IMR-90 (cell line): ENCODE measurements around the gene CCDC136. TPM values are rescaled to one million over a fixed set of nuclear protein-coding genes. Genes with fewer than 3 reads are reported as not detected.

Experiments used
- ATAC-seq: fragments of 200-7000 bp; cut with Tn5 transposase; 2 replicates; pipeline ENCODE4 v1.9.1; 2020; ENCODE audit warnings: low read depth, mild to moderate bottlenecking, moderate library complexity
- BruUV-seq: library from RNA; stranded (reverse); fragments of 400-500 nt; replicated peaks from 2 replicates; lab custom pipeline; 2021; lab: Mats Ljungman, UMichigan
- CTCF ChIA-PET: fragments of 300-600 bp; formaldehyde crosslinking; extraction: SDS; loops from one replicate; lab custom pipeline; 2021; ENCODE audit warnings: antibody characterized with exemption; lab: Yijun Ruan, JAX
- POLR2A ChIA-PET: fragments of 300-600 bp; sonication (Branson Sonifier 250); formaldehyde crosslinking; loops from one replicate; lab custom pipeline; 2022; ENCODE audit warnings: antibody characterized with exemption; ENCODE audit not compliant: unreplicated experiment; lab: Charles Lee
- DNase-seq: peaks from one replicate; pipeline ENCODE4 v3.0.0; 2013
- H2AFZ ChIP-seq: replicated peaks from 2 replicates; pipeline ENCODE3; 2013; ENCODE audit warnings: low read length, mild to moderate bottlenecking; ENCODE audit not compliant: poor library complexity
- H2AK5ac ChIP-seq: 2 replicates; pipeline ENCODE4 v1.6.1; 2013; ENCODE audit warnings: low read depth, low read length, inconsistent platforms
- H2AK9ac ChIP-seq: replicated peaks from 2 replicates; pipeline ENCODE3; 2013; ENCODE audit warnings: mild to moderate bottlenecking, low read depth, low read length, moderate library complexity; ENCODE audit not compliant: poor library complexity
- H2BK120ac ChIP-seq: 2 replicates; pipeline ENCODE4 v1.6.1; 2013; ENCODE audit warnings: low read depth, low read length, inconsistent platforms
- H2BK15ac ChIP-seq: 3 replicates; pipeline ENCODE4 v1.6.1; 2013; ENCODE audit warnings: low read depth, low read length, inconsistent platforms
- H2BK20ac ChIP-seq: 2 replicates; pipeline ENCODE4 v1.6.1; 2013; ENCODE audit warnings: low read depth, mild to moderate bottlenecking, inconsistent platforms, low read length, moderate library complexity
- H2BK5ac ChIP-seq: 2 replicates; pipeline ENCODE4 v1.6.1; 2013; ENCODE audit warnings: mild to moderate bottlenecking, low read depth, low read length, inconsistent platforms; ENCODE audit not compliant: poor library complexity, severe bottlenecking
- H3K14ac ChIP-seq: replicated peaks from 2 replicates; pipeline ENCODE4 v1.6.1; 2013; ENCODE audit warnings: low read depth, low read length, inconsistent platforms
- H3K18ac ChIP-seq: 2 replicates; pipeline ENCODE4 v1.6.1; 2013; ENCODE audit warnings: low read depth, low read length, control low read depth
- H3K23ac ChIP-seq: 2 replicates; pipeline ENCODE4 v1.6.1; 2013; ENCODE audit warnings: low read depth, low read length, inconsistent platforms
- H3K27ac ChIP-seq: 2 replicates; pipeline ENCODE4 v1.5.1; 2013; ENCODE audit warnings: mild to moderate bottlenecking, control low read depth, low read length; ENCODE audit not compliant: insufficient read depth
- H3K27me3 ChIP-seq: 2 replicates; pipeline ENCODE4 v1.6.1; 2013; ENCODE audit warnings: low read length; ENCODE audit not compliant: control insufficient read depth, insufficient read depth
- H3K36me3 ChIP-seq: 2 replicates; pipeline ENCODE4 v1.6.1; 2013; ENCODE audit warnings: low read length, mixed read lengths; ENCODE audit not compliant: control insufficient read depth, insufficient read depth
- H3K4ac ChIP-seq: 2 replicates; pipeline ENCODE4 v1.6.1; 2013; ENCODE audit warnings: low read depth, low read length, inconsistent platforms
- H3K4me1 ChIP-seq: 2 replicates; pipeline ENCODE4 v1.6.1; 2013; ENCODE audit warnings: low read length, mixed read lengths; ENCODE audit not compliant: control insufficient read depth, insufficient read depth
- H3K4me2 ChIP-seq: 2 replicates; pipeline ENCODE4 v1.6.1; 2013; ENCODE audit warnings: low read depth, mild to moderate bottlenecking, control low read depth, low read length, moderate library complexity
- H3K4me3 ChIP-seq: 2 replicates; pipeline ENCODE4 v1.5.1; 2013; ENCODE audit warnings: low read depth, mild to moderate bottlenecking, control low read depth, low read length, moderate library complexity; ENCODE audit not compliant: insufficient read depth
- H3K56ac ChIP-seq: 2 replicates; pipeline ENCODE4 v1.6.1; 2013; ENCODE audit warnings: low read length, inconsistent platforms; ENCODE audit not compliant: insufficient read depth; ENCODE audit errors: extremely low read depth
- H3K79me1 ChIP-seq, 2 experiments: 2 replicates each; pipeline ENCODE4 v1.6.1; 2013; ENCODE audit warnings: low read length in 2 of 2, inconsistent platforms in 1 of 2, low read depth in 1 of 2
- H3K9ac ChIP-seq: 2 replicates; pipeline ENCODE4 v1.6.1; 2013; ENCODE audit warnings: low read depth, low read length, control low read depth
- H3K9me1 ChIP-seq: 2 replicates; pipeline ENCODE4 v1.6.1; 2013; ENCODE audit warnings: low read length, inconsistent platforms; ENCODE audit not compliant: insufficient read depth
- H3K9me3 ChIP-seq: 2 replicates; pipeline ENCODE4 v1.6.1; 2013; ENCODE audit warnings: low read length; ENCODE audit not compliant: control insufficient read depth, insufficient read depth
- H4K20me1 ChIP-seq: 2 replicates; pipeline ENCODE4 v1.6.1; 2013; ENCODE audit warnings: low read length, inconsistent platforms; ENCODE audit not compliant: insufficient read depth
- H4K5ac ChIP-seq: 2 replicates; pipeline ENCODE4 v1.6.1; 2013; ENCODE audit warnings: mild to moderate bottlenecking, low read depth, low read length, control low read depth
- H4K8ac ChIP-seq, 2 experiments: 2 replicates each; pipeline ENCODE4 v1.6.1; 2013; ENCODE audit warnings: low read depth in 2 of 2, low read length in 2 of 2, control low read depth in 1 of 2, inconsistent platforms in 1 of 2
- H4K91ac ChIP-seq: 2 replicates; pipeline ENCODE4 v1.6.1; 2013; ENCODE audit warnings: low read depth, low read length, inconsistent platforms; ENCODE audit not compliant: insufficient read depth
- CEBPB ChIP-seq: IDR thresholded peaks from 2 replicates; pipeline ENCODE4 v1.6.1; 2012; ENCODE audit warnings: low read depth, low read length, improper control_type of control experiment
- RAD21 ChIP-seq: IDR thresholded peaks from 2 replicates; pipeline ENCODE4 v1.6.1; 2012; ENCODE audit warnings: low read length, improper control_type of control experiment
- WGBS, 2 experiments: methylation state at CpG; one replicate each; pipeline versions ENCODE4 v1.1.5 to v1.1.7; 2013; ENCODE audit warnings: missing lambda C conversion rate in 2 of 2; ENCODE audit not compliant: insufficient read length in 1 of 2; ENCODE audit errors: extremely low coverage in 2 of 2; 5-methylcytosine and 5-hydroxymethylcytosine counted together
- dilution Hi-C: fragments of 300-500 bp; cut with HindIII; formaldehyde crosslinking; loops from one replicate; pipeline ENCODE4 v1.14.3; 2018; ENCODE audit warnings: low sequenced_read_pairs; ENCODE audit not compliant: unreplicated experiment
- in situ Hi-C: fragments of 300-500 bp; cut with MboI; formaldehyde crosslinking; loops from 3 replicates; pipeline ENCODE4 v1.14.3; 2019; ENCODE audit warnings: low sequenced_read_pairs, inconsistent platforms, mixed read lengths
- intact Hi-C: fragments of 100-400 bp; cut with micrococcal nuclease; formaldehyde crosslinking; loops from 2 replicates; pipeline ENCODE4 v1.10.0; 2022
- polyA plus RNA-seq, 3 experiments: library from polyadenylated mRNA; depleted of rRNA; stranded (reverse); fragments of >200 nt; gene quantifications; 2 replicates each; pipeline ENCODE4 v1.2.3, GENCODE V29; 2012; ENCODE audit warnings: low replicate concordance in 1 of 3
- total RNA-seq: library from RNA; depleted of rRNA; stranded (reverse); fragments of >200 nt; gene quantifications from 2 replicates; pipeline ENCODE4 v1.2.3, GENCODE V29; 2012

CCDC136 gene
- total and polyA plus RNA-seq, 2 of the 4 experiments (the other 2 are of a cell fraction) = 7.7 to 18.0 TPM

DNA sequence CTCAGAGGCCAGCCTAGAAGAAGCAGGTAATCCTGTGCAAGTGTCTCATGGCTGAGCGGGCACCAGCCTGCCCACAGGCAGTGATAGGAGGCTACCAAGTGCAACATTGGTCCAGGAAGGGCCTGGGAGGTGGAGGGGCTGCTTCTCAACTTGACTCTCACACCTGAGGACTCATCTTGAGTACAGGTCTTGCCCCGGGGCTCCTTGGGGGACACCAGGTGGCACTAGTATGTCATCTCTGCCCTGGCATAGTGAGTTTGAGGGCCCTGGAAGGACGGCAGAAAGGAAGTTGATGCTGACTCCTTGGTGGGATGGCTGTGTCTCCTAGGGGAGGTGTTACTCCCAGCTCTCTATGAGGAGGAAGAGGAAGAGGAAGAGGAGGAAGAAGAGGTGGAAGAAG, 2.3 kb downstream of the CCDC136 start:
- H3K9ac ChIP-seq = no peak overlapping the region
- H2AK5ac ChIP-seq = 0 out of 2 replicates have a peak overlapping the region, but pooled peaks have one; percentile 15
- no peak overlapping the region for H2AFZ ChIP-seq
- no peak overlapping the region for H3K4me2 ChIP-seq
- in situ Hi-C loops = no loop called here
- H3K9me1 ChIP-seq = peaks cover 2% of the 10 kb centered on the region; the same call in 1 of the 2 replicates
- no peak overlapping the region for H2BK15ac ChIP-seq
- ATAC-seq (no peak), DNase-seq (no peak)
- peaks cover 9% of the 10 kb centered on the region for H3K4me1 ChIP-seq
- no peak for TF ChIP-seq RAD21
- TF ChIP-seq CEBPB = no peak
- no peak overlapping the region for H3K4ac ChIP-seq
- H3K27me3 ChIP-seq = peaks cover 8% of the 10 kb centered on the region; the same call in 1 of the 2 replicates
- no peak overlapping the region for H2BK5ac ChIP-seq
- intact Hi-C loops = loop anchor here (5.0 kb wide), 1 partner anchor 33 kb away; no protein-coding TSS in a partner anchor
- H2BK120ac ChIP-seq = no peak overlapping the region
- H2AK9ac ChIP-seq = no peak overlapping the region
- no peak overlapping the region; the same call in 1 of the 2 replicates for H3K23ac ChIP-seq
- no peak overlapping the region for H3K14ac ChIP-seq
- no peak overlapping the region for H3K4me3 ChIP-seq
- no peaks in the 10 kb centered on the region for H4K20me1 ChIP-seq
- H3K9me3 ChIP-seq = no peaks in the 10 kb centered on the region
- peaks cover 6% of the 10 kb centered on the region for H3K36me3 ChIP-seq
- POLR2A ChIA-PET = no interaction called here
- H3K27ac ChIP-seq = no peak overlapping the region
- BruUV-seq = no TSS peak
- no peak overlapping the region for H4K8ac ChIP-seq
- 50% methylated on average over 1 of the region's 3 CpGs; no CpG with 5 or more reads in 1 of the 2 experiments for WGBS, 2 experiments
- H4K5ac ChIP-seq = no peak overlapping the region
- dilution Hi-C loops = no loop called here
- CTCF ChIA-PET = no interaction called here
- no peak overlapping the region for H4K91ac ChIP-seq
- no peak overlapping the region for H3K18ac ChIP-seq
- no peak overlapping the region for H3K56ac ChIP-seq
- peaks cover 0 to 13% of the 10 kb centered on the region in 2 experiments; a peak in 2 of 4 replicates for H3K79me1 ChIP-seq
- no peak overlapping the region for H2BK20ac ChIP-seq
